Prostate gland (tissue), 2 donors: ENCODE results near the gene PXT1.

ENCODE experiments used
- CTCF ChIP-seq, 4 experiments: fragments of 200-600 bp in 2 of 4; fragments of 450-650 bp in 2 of 4; sonication (generic) in 2 of 4; IDR thresholded peaks; 1 replicate in 3 of 4; 2 replicates in 1 of 4; pipeline ENCODE4 v1.5.1; 2016 to 2019; ENCODE audit warnings: antibody characterized with exemption in 4 of 4, mild to moderate bottlenecking in 2 of 4, moderate library complexity in 2 of 4
- POLR2A ChIP-seq: fragments of 450-650 bp; IDR thresholded peaks from one replicate; pipeline ENCODE4 v1.6.1; 2016; ENCODE audit warnings: antibody characterized with exemption, mild to moderate bottlenecking
- POLR2AphosphoS5 ChIP-seq: sonication (generic); formaldehyde crosslinking; IDR thresholded peaks from one replicate; pipeline ENCODE4 v1.6.1; 2017; ENCODE audit warnings: antibody characterized with exemption

DNA sequence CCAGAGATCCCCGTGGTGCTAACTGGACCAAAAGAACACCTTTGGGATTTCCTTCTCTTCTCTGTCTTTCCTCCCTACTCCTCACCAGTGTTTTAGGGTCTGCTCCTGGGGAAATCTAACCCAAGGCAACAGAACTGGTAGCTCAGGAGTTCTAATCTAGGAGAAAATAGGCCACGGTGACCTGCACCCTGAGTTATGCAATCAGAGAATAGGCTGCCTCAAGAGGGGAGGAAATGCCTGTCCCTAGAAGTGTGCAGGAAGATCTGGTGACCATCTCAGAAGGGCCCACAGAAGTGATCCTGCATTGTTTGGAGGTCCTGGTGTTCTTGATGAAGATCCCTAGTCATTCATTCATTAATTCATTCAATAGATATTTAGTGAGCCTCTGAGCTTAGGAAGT is 58.6 kb downstream of the PXT1 start:
- no peak for TF ChIP-seq CTCF (IDR thresholded peaks at IDR 0.05)
- TF ChIP-seq POLR2AphosphoS5 = no peak
- TF ChIP-seq POLR2A = no peak
